GM18873 (cell line): ENCODE measurements around the gene VPS11.
"Not testable (repeated sequence)": the region's sequence is repeated elsewhere in the genome, so short reads cannot be mapped to it uniquely, and the experiment has no call there.

Experiments
- ATAC-seq: cut with Tn5 transposase; IDR thresholded peaks from one replicate; pipeline ENCODE4 v1.9.1; 2021; ENCODE audit warnings: mild to moderate bottlenecking, moderate library complexity, moderate number of reproducible peaks; ENCODE audit not compliant: unreplicated experiment, low FRiP score

VPS11 gene

GRCh38 chr11:119100994-119101758 is 33.6 kb downstream of the VPS11 start:
- no peak for ATAC-seq

DNA sequence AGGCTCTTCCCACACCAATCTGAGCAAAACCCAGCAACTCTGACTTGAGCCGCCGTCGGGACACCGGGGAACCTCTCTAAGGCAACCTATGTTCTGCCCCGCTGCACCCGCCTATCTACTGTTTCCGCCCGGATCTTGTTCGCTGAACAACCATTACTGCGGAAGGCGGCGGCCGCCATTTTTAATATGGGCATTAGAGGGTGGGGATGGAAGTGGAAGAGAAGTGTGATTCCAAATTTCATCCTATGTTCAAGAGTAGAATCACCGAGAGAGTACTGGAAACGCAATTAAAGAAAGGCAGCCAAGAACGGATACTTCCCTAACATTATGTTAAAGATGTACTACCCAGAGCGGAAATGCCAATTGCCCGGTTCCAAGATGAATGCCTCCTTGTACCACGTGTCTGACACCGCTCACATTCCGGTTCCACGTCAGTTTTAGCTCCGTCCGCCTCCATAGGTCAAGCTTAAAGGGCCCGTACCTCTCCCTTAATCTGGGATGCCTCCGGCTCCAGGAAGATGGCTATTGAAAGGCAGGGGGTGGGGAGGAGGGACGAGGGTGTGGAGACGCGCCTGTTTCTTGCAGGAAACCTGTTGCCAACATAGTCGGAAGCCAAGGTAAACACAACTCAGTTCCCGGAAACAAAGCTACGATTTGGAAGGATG is 34.3 kb downstream of the VPS11 start, which contains the start of gene DPAGT1:
Gene DPAGT1, minus strand, starts transcription at position 95 of the 665 bp plus-strand sequence. CDS start 198 bp downstream, outside the sequence.
- ATAC-seq: peak; percentile 74

- ATAC-seq: not testable (repeated sequence)
Observed at GRCh38 chr11:119103161-119103664, 35.6 kb downstream of the VPS11 start.

DNA sequence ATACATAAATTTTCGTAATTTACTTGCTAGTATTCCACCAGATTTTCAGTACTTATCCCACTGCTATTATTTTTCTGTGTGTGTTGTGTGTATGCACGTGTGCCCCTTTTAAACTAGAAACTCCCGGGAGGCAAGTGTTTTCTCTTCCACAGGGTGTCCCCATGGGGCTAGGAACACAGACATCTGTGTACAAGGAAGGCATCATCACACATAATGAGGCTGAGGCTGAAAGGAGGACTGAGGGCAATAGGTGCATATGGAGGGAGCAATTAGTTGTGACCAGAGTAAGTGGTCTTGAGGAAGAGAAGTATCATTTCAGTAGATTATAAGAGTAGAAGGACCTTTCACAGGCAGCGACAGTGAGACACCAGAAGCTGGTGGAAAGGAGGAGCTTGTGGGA is 36.2 kb downstream of the VPS11 start:
- no peak for ATAC-seq

- peak; percentile 55 for ATAC-seq
Observed at GRCh38 chr11:119106564-119107537, 39.2 kb downstream of the VPS11 start, which contains the start of gene C2CD2L. Gene C2CD2L (plus strand): TSS chr11:119107344. CDS start chr11:119107742, 398 bp downstream.

GRCh38 chr11:119107538-119108145 is 40.0 kb downstream of the VPS11 start:
- ATAC-seq: peak; percentile 14

DNA sequence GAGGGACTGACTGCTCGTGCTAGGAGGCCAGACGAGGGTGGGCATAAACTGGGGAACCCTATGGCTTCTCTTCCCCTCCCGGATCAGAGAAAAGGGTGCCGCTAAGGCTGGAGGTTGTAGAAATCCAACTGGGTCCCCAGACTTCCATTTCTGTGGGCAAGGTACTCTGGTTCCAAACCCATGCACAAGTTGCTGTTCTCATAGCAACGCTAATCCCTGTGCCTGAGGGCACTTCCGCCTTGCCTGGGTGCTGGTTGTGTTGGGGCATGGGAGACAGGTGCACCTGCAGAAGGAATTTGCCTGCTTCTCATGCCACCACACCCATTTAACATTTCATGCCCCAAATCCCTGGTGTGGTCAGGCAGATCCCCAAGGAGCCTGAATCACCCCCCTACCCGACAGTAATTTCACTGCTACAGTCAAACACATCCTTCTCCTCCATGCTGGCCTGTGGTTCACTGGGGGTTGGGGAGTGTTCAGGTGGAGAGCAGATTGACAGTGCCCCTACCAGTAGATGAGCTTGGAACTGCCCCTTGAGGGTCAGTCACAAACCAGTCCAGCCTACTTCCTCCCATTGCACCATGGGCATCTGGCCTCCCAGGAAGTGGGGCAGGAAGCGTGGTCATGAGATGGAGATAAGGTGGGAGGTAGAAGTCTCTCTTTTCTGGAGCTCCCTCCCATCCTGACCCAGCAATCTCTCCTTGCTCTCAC is 40.7 kb downstream of the VPS11 start:
- no peak for ATAC-seq

GRCh38 chr11:119108857-119109221 is 41.2 kb downstream of the VPS11 start:
- no peak for ATAC-seq

- no peak for ATAC-seq
Observed at GRCh38 chr11:119109843-119110242, 42.2 kb downstream of the VPS11 start.

DNA sequence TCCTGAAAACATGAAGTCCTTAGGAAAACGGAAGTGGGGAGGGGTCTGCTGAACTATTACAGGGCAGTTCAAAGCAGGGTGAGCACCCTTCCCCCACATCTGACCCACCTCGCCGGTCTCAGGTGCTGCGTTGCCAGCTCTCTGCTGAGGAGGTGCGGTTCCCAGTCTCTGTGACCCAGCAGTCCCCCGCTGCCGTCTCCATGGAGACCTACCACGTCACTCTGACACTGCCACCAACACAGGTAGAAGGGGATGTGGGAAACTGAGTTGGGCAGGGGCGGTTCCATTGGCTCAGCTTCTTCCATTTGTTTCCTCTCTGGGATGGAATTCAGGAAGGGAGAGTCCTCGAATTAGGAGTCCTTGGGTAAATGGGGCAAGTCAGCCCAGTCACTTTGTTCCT is 42.8 kb downstream of the VPS11 start:
- ATAC-seq: no peak

DNA sequence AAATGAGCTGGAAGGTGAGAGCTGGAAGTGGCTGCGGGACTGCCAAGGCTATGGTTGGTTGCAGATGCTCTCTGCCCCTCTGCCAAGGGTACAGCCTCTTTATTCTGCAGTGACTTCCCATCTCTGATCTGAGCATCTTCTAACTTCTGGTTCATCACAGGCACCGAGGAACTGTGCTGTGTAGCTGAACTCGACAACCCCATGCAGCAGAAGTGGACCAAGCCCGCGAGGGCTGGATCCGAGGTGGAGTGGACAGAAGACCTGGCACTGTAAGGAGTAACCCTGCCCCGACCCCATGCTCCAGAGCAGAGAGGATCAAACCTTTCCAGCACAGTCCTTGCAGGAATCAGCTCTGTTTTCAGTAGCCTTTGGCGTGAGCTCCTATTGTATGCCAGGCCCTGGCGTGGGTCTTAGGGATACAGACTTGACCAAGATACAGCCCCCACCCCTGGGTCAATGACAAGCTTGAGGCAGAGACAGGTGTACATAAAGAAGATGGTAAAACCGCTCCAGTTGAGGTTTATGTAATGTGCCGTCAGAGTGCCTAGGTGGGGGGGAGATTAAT is 43.8 kb downstream of the VPS11 start:
- no peak for ATAC-seq

- ATAC-seq: no peak
Observed at GRCh38 chr11:119112314-119113020, 44.8 kb downstream of the VPS11 start.

DNA sequence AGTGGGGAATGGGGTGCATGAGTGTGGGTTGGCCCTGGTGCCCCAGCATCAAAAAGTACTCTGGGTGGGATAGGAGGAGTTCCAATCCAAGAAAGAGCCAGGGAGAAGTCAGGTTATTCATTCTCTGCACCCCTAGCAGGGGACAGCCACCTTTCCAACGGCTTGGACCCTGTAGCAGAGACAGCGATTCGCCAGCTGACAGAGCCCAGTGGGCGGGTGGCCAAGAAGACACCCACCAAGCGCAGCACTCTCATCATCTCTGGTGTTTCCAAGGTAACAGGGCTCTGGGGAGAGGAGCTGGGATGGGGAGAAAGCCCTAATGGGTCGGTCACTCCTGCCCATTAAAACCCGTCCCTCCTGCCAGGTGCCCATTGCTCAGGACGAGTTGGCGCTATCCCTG is 46.1 kb downstream of the VPS11 start:
- ATAC-seq: no peak

GRCh38 chr11:119114351-119114750 is 46.7 kb downstream of the VPS11 start:
- no peak for ATAC-seq

- no peak for ATAC-seq
Observed at GRCh38 chr11:119115484-119116234, 48.0 kb downstream of the VPS11 start.

- ATAC-seq: no peak
Observed at GRCh38 chr11:119116235-119116594, 48.6 kb downstream of the VPS11 start.

GRCh38 chr11:119116601-119117000 is 49.0 kb downstream of the VPS11 start:
- no peak for ATAC-seq
